Smooth muscle cell (in vitro differentiated cells): ENCODE measurements around the gene COQ4. TPM values are rescaled to one million over a fixed set of nuclear protein-coding genes. Genes with fewer than 3 reads are reported as not detected.

Experiments
- DNase-seq: peaks from one replicate; lab custom pipeline; 2025; ENCODE audit not compliant: unreplicated experiment; lab: John Stamatoyannopoulos, UW
- H2AFZ ChIP-seq: fragments of 200-600 bp; sonication (generic); 2 replicates; pipeline ENCODE4 v1.6.0; 2016; ENCODE audit warnings: antibody characterized with exemption, low read depth, mild to moderate bottlenecking
- H3F3A ChIP-seq: fragments of 200-600 bp; sonication (generic); 2 replicates; pipeline ENCODE4 v1.6.0; 2017; ENCODE audit warnings: antibody characterized with exemption, low read depth
- H3K27ac ChIP-seq: fragments of 200-600 bp; sonication (generic); 2 replicates; pipeline ENCODE4 v1.5.1; 2016; ENCODE audit warnings: low read depth, mild to moderate bottlenecking
- H3K27me3 ChIP-seq: fragments of 200-600 bp; sonication (generic); 2 replicates; pipeline ENCODE4 v1.6.1; 2016; ENCODE audit warnings: low read depth, mild to moderate bottlenecking
- H3K36me3 ChIP-seq: fragments of 200-600 bp; sonication (generic); 2 replicates; pipeline ENCODE4 v1.5.1; 2016; ENCODE audit warnings: low read depth
- H3K4me1 ChIP-seq: fragments of 200-600 bp; sonication (generic); 2 replicates; pipeline ENCODE4 v1.5.1; 2016; ENCODE audit warnings: low read depth
- H3K4me2 ChIP-seq: fragments of 200-600 bp; sonication (generic); 2 replicates; pipeline ENCODE4 v1.6.0; 2016; ENCODE audit warnings: mild to moderate bottlenecking
- H3K4me3 ChIP-seq: fragments of 200-600 bp; sonication (generic); 2 replicates; pipeline ENCODE4 v1.5.1; 2016; ENCODE audit warnings: mild to moderate bottlenecking
- H3K79me2 ChIP-seq: fragments of 200-600 bp; sonication (generic); 2 replicates; pipeline ENCODE4 v1.6.0; 2016; ENCODE audit warnings: low read depth, mild to moderate bottlenecking
- H3K9ac ChIP-seq: fragments of 200-600 bp; sonication (generic); 2 replicates; pipeline ENCODE4 v1.6.0; 2016; ENCODE audit warnings: low read depth
- H3K9me3 ChIP-seq: fragments of 200-600 bp; sonication (generic); replicated peaks from 2 replicates; pipeline ENCODE4 v1.5.1; 2016; ENCODE audit warnings: low read depth
- H4K20me1 ChIP-seq: fragments of 200-600 bp; sonication (generic); 2 replicates; pipeline ENCODE4 v1.6.0; 2016; ENCODE audit warnings: low read depth
- CTCF ChIP-seq: fragments of 200-600 bp; sonication (generic); IDR thresholded peaks from 2 replicates; pipeline ENCODE4 v1.5.1; 2017; ENCODE audit warnings: borderline replicate concordance, mild to moderate bottlenecking, antibody characterized with exemption; ENCODE audit not compliant: insufficient read depth, poor library complexity, severe bottlenecking
- WGBS: methylation state at CpG from one replicate; pipeline ENCODE4 v1.1.7; 2016; ENCODE audit warnings: low lambda C conversion rate; 5-methylcytosine and 5-hydroxymethylcytosine counted together
- polyA plus RNA-seq: library from polyadenylated mRNA; unstranded; fragments of >200 nt; fragmentation: Nextera tagmentation; extraction: Ambion mirVana; gene quantifications from 2 replicates; pipeline ENCODE4 v1.2.1, GENCODE V29; 2016
- total RNA-seq: library from RNA; depleted of rRNA; stranded (reverse); fragments of >200 nt; gene quantifications from 2 replicates; pipeline ENCODE4 v1.2.3, GENCODE V29; 2014

The COQ4 gene
- total and polyA plus RNA-seq, 2 experiments from 2014 or later = 16.7 to 37.5 TPM

GRCh38 chr9:128288273-128289004 lies 34.2 kb upstream of the COQ4 start:
- H2AFZ ChIP-seq = no peak overlapping the region
- H3K27ac ChIP-seq = no peak overlapping the region
- no peak for DNase-seq
- WGBS = 92% methylated on average over 11 of the region's 11 CpGs
- no peaks in the 10 kb centered on the region for H3F3A ChIP-seq
- no peaks in the 10 kb centered on the region for H3K4me1 ChIP-seq
- H3K27me3 ChIP-seq = no peaks in the 10 kb centered on the region
- no peaks in the 10 kb centered on the region for H3K79me2 ChIP-seq
- H3K9ac ChIP-seq = no peak overlapping the region
- no peak for TF ChIP-seq CTCF
- no peak overlapping the region for H3K4me2 ChIP-seq
- no peaks in the 10 kb centered on the region for H3K9me3 ChIP-seq
- no peaks in the 10 kb centered on the region for H3K36me3 ChIP-seq
- no peaks in the 10 kb centered on the region for H4K20me1 ChIP-seq
- H3K4me3 ChIP-seq = no peak overlapping the region

DNA sequence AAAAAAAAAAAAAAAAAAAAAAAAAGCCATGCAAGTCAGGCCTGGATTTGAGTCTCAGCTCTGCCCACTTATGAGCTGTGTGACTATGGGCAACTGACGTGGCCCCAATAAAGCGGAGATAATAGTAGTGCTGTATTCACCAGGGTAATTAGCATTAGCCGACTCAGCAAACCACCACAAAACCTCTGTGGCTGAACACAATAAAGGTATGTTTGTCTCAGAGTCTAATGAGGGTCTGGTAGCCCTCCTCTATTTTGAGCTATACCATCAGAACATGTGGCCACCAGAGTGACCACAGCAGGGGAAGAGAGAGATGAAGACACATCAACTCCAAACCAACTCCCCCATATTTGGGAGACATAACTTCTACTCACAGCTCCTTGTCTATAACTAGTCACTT lies 30.6 kb upstream of the COQ4 start:
- H3K4me2 ChIP-seq = no peak overlapping the region
- H2AFZ ChIP-seq = no peak overlapping the region
- no peak for DNase-seq
- no peaks in the 10 kb centered on the region for H3K9me3 ChIP-seq
- H3K9ac ChIP-seq = no peak overlapping the region
- H3K79me2 ChIP-seq = no peaks in the 10 kb centered on the region
- WGBS = 89% methylated on average over 3 of the region's 3 CpGs
- no peaks in the 10 kb centered on the region for H3K27me3 ChIP-seq
- H3K4me1 ChIP-seq = no peaks in the 10 kb centered on the region
- no peaks in the 10 kb centered on the region for H3F3A ChIP-seq
- H3K27ac ChIP-seq = no peak overlapping the region
- no peaks in the 10 kb centered on the region for H3K36me3 ChIP-seq
- no peaks in the 10 kb centered on the region for H4K20me1 ChIP-seq
- no peak for TF ChIP-seq CTCF
- no peak overlapping the region for H3K4me3 ChIP-seq

- Histone ChIP-seq H3K9me3 (no peaks in the 10 kb centered on the region), H3K4me3 (no peak overlapping the region), H3K36me3 (no peaks in the 10 kb centered on the region), H3K79me2 (no peaks in the 10 kb centered on the region), H4K20me1 (no peaks in the 10 kb centered on the region), H3K27ac (no peak overlapping the region), H3F3A (no peaks in the 10 kb centered on the region), H3K27me3 (no peaks in the 10 kb centered on the region), H3K4me2 (no peak overlapping the region), H3K9ac (no peak overlapping the region), H2AFZ (no peak overlapping the region), H3K4me1 (no peaks in the 10 kb centered on the region)
- DNase-seq = no peak
- WGBS = 91% methylated on average over 4 of the region's 4 CpGs
- no peak for TF ChIP-seq CTCF
These were observed 29.5 kb upstream of the COQ4 start for GRCh38 chr9:128293091-128293490.

DNA sequence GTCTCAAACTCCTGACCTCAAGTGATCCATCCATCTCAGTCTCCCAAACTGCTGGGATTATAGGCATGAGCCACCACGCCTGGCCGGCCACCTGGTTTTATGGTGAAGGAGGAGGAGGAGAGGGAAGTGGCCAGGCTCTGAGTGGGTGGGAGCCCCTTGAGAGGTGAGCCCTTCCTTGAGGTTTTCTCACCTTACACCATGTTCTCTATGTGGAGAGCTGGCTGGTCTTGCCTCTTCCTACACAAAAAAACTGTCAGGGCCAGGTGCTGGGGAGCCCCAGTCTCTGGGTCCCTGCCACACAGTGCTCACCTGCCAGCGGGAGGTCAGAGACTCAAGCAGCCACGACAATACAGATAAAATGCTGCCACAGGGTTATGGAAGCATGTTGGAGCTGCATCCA lies 28.5 kb upstream of the COQ4 start:
- no peak overlapping the region for H3K27ac ChIP-seq
- H3K4me3 ChIP-seq = no peak overlapping the region
- H3F3A ChIP-seq = no peaks in the 10 kb centered on the region
- no peaks in the 10 kb centered on the region for H3K4me1 ChIP-seq
- 73% methylated on average over 4 of the region's 4 CpGs for WGBS
- DNase-seq = no peak
- no peak for TF ChIP-seq CTCF
- H3K9me3 ChIP-seq = no peaks in the 10 kb centered on the region
- no peak overlapping the region for H3K9ac ChIP-seq
- no peaks in the 10 kb centered on the region for H3K27me3 ChIP-seq
- no peak overlapping the region for H2AFZ ChIP-seq
- H3K36me3 ChIP-seq = no peaks in the 10 kb centered on the region
- H3K79me2 ChIP-seq = no peaks in the 10 kb centered on the region
- no peaks in the 10 kb centered on the region for H4K20me1 ChIP-seq
- H3K4me2 ChIP-seq = no peak overlapping the region
